GM19395 (cell line): ENCODE measurements around the gene KCNK10.
"Not testable (repeated sequence)": the region's sequence is repeated elsewhere in the genome, so short reads cannot be mapped to it uniquely, and the experiment has no call there.

Experiments
- ATAC-seq: cut with Tn5 transposase; IDR thresholded peaks from one replicate; pipeline ENCODE4 v1.9.1; 2021; ENCODE audit warnings: mild to moderate bottlenecking, moderate library complexity; ENCODE audit not compliant: unreplicated experiment

Gene KCNK10

DNA sequence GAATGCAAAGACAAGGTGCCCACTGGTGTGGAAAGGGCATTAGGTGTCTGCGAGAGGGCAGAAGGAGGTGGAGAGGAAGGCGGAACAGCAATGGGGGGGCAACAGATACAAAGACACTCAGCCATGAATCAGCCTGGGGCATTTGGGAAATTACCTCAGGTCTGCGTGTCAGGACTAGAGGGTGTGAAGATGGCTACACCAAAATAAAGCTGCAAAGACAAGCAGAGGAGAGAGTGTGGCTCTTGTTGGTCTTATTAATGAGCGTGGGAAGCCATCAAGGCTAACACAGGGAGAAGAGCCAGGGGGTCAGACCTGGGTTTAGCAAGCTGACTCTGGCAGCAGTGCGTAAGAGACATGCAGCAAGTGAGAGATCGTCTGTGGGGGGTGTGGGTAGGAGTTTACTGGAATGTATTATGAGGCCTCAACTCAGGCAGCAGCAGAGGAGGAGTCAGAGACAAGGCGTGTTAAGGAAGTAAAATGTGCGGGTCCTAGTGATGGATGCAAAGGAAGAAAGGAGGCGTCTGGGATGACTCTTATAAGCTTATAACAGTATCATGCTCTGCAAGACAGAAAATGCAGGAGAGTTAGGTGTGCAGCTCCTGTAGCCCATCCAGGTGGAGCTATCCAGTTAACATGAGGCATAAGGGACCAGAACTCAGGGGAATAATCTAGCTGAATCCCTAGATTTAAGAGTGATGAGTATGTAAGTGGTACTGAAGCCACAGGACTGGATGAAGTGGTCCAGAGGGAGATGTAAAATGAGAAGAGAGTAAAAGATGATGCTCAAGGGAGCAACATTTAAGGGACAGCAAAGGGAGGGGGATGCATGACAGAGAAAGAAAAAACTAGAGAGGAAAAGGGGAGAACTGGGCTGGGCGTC, 50.4 kb downstream of the KCNK10 start:
- no peak for ATAC-seq

GRCh38 chr14:88271205-88271604, 51.9 kb downstream of the KCNK10 start:
- ATAC-seq = no peak

- ATAC-seq = no peak
These were observed 52.3 kb downstream of the KCNK10 start for GRCh38 chr14:88270776-88271175.

- no peak for ATAC-seq
These were observed 53.2 kb downstream of the KCNK10 start for GRCh38 chr14:88269806-88270420.

DNA sequence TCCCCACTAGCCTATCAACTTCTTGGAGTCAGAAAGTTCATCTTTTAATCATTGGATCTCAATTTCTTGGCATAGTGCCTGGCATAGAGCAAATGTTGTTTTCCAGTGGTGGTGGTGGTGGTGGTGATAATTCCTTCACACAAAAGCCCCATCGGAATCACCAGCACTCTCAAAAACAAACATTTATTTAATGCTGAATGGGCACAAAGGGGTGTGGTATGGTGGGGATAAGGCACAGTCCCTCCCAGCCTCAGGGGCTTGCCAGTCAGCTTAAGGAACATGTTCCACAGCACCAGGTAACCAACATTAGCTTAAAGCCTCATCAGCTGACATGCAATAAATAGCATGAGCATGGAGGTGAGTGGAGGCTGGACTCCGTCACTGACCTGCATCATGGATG, 56.6 kb downstream of the KCNK10 start:
- ATAC-seq = no peak

- no peak for ATAC-seq
These were observed 59.0 kb downstream of the KCNK10 start for GRCh38 chr14:88264116-88264515.

- ATAC-seq = not testable (repeated sequence)
These were observed 61.8 kb downstream of the KCNK10 start for GRCh38 chr14:88261302-88261701.

GRCh38 chr14:88258021-88258420, 65.0 kb downstream of the KCNK10 start:
- ATAC-seq = no peak

DNA sequence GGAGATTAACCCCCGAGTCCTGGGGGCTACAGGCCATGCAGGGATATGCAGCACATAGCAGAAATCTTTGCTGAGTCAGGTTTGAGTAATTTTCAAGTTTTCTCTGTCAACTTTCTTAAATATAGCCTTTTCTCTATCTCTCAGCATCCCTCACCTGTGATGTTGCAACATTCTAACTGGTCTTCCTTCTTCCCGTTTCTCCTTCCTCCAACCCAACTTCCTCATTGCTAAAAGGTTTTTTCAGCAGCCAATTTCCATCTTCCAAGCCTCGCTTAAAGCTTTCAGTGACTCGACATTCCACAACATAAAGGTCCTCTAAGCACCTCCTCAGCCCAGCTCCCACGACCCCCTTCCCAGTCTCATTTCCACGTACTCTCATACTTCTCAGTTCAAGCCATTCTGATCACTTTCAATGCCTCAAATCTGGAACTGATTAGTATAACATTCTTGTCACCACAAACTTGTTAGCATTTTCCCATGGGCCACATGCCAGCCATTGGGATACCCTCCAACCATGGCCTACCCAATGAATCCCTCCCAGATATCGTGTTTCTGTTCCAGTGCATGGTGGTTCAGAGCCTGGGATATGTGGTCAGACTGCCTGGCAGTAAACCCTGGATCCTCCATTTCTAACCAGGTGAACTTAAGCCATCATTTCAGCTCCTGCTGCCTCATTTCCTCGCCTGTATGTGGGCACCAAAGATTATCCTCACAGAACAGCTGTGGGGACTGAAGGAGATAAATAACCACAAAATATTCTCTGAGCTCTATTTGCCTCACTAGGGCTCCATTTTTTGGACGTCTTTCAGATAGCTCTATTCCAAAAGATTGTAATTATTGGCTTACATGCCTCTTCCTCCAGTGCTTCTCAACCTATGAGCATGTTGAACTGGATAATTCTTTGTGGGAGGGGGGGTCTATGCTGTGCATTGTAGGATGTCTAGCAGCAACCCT, 65.8 kb downstream of the KCNK10 start:
- ATAC-seq = no peak

- no peak for ATAC-seq
These were observed 67.3 kb downstream of the KCNK10 start for GRCh38 chr14:88255798-88256197.

DNA sequence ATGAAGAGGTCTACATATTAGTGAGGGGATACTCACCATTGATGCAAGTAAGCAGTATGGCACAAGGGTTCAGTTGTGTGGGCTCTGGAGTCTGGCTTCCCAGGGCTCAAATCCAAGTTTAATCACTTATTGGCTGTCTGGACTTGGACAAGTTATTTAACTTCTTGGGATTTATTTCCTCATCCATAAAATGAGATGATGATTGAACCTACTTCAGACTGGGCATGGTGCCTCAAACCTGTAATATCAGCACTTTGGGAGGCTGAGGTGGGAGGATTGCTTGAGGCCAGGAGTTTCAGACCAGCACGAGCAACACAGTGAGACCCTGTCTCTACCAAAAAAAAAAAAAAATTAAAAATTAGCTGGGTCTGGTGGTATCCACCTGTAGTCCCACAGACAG, 67.9 kb downstream of the KCNK10 start:
- ATAC-seq = no peak

GRCh38 chr14:88252498-88252897, 70.6 kb downstream of the KCNK10 start:
- no peak for ATAC-seq

DNA sequence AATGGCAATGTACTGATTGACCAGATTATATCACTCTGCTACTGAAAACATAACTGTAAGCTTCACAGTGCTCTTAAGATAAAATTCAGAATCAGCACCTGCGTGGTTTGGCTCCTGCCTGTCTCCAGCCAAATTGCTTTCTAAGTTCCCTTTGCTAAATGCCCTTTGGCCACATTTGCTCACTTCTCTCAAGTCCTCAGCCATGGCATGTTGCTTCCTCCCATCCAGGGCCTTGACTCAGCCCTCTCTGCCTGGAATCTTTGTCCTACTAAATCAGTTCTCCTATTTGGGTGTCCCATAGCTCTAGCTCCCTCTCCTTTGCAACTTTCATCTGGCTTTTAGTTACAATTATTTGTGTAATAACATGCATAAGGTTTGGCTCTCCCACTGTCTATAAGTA, 71.4 kb downstream of the KCNK10 start:
- no peak for ATAC-seq

GRCh38 chr14:88249266-88249665, 73.8 kb downstream of the KCNK10 start:
- no peak for ATAC-seq

DNA sequence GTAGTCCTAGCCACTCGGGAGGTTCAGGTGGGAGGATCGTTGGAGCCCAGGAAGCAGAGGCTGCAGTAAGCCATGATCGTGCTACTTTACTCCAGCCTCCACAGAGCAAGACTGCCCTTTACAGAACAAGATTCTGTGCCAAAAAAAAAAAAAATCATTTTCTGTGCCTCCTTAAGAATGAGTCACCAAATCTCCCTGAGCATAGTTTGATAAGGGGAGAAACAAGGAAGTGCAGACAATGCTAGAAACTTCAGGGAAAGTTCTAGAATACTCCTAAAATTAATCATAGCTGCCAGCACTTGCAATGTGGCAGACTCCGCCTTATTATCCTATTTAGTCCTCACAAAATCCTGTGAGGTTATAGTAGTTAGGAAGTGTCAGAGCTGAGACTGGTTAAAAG, 74.5 kb downstream of the KCNK10 start:
- no peak for ATAC-seq

DNA sequence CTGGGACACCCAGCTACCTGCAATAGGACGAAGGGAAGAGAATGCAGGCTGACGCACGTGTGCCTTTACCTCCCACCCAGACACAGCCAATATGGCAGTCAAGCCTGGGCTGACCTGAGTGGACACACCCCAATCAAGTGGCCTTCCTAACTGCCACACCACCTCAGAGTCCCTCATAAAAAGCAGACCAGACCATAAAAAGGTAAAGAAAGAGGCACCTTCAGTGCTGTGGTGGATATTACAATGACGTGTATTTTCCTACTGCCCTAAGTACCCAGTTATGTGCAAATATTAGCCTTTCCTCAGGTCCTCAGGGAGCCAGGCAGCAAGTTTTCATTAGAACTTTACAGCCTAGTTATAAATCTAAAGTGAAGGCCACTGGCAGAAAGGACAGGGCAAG, 75.8 kb downstream of the KCNK10 start:
- ATAC-seq = no peak

DNA sequence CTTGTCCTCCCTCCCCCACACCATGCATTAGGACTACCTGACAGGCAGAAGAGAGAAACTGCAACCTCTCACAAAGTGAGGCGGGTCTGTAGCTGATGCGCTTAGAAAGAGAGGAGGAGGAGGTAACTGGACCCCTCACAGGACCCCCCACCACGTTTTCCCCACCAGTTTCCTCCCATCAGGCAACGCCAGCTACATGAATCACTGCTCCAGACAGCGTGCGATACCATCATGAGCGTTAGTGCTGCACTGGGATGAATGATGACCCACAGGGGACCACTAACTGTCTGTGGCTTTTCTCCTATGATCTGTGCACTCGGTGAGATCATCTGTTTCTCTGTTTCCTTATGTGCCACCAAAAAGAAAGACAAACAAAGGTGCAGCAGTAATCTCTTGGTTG, 77.7 kb downstream of the KCNK10 start:
- ATAC-seq = no peak

DNA sequence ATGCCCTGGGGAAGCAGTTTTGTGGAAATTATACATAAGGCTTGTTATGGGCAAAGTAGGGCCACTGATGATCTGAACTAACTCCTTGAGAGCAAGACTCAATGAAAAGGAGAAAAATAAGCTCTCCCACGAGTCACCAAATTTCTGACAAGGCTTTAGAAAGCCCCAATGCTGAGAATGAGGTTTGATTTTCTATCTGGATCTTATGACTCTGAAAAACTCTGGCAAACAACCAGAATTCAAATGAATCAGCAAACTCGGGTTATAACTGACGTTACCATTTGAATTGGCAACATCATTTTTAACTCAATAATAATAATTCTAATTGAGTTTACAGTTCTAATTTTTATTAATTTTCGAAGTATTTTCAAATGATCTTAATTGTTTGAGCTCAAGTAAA, 79.1 kb downstream of the KCNK10 start:
- ATAC-seq = no peak

GRCh38 chr14:88242446-88242845, 80.6 kb downstream of the KCNK10 start:
- no peak for ATAC-seq

GRCh38 chr14:88241810-88242209, 81.3 kb downstream of the KCNK10 start:
- ATAC-seq = no peak

GRCh38 chr14:88234442-88234841, 88.6 kb downstream of the KCNK10 start:
- ATAC-seq = no peak
